ENCODE data around the gene RPS6KA3. TPM values are rescaled to one million over a fixed set of nuclear protein-coding genes. Genes with fewer than 3 reads are reported as not detected.
"Not testable (repeated sequence)": the region's sequence is repeated elsewhere in the genome, so short reads cannot be mapped to it uniquely, and the experiment has no call there.

Gene RPS6KA3
- total RNA-seq, 1 donor from 2014 or later, result 35.6 TPM

- DNase-seq, result no peak
- ATAC-seq, result peak; percentile 76
- intact Hi-C loops (cut with micrococcal nuclease), result no loop called here
Observed at GRCh38 chrX:20171887-20172286, 94.8 kb downstream of the RPS6KA3 start.

GRCh38 chrX:20162516-20162915 lies 104.2 kb downstream of the RPS6KA3 start:
- intact Hi-C loops (cut with micrococcal nuclease); DNase-seq; ATAC-seq: not testable (repeated sequence)

DNA sequence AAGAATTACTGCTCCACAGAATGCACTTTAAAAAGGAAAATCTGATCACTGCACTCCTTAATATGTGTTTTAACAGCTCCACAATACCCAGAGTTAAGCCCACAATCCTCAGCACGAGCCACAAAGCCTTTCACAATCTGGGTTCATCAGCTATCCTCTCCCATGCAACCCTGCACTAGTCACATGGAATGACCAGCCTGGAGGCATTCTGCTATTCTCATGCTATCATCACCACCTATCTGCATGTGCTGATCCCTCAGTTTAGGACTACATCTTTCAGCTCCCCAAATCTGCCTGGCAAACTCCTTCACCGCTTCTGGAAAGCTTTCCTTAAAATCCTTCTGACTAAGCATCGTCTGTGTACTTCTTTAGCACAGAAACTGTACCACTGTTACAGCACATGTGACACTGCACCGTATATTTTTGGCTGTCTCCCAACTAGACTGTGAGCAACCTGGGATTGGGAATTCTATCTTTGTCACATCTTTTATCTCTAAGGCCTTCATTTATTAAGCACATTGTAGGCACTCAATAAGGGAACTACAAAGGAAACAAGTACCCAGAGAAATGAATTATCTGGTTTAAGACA lies 106.8 kb downstream of the RPS6KA3 start:
- DNase-seq (no peak), ATAC-seq (no peak)
- intact Hi-C loops (cut with micrococcal nuclease), result no loop called here

DNA sequence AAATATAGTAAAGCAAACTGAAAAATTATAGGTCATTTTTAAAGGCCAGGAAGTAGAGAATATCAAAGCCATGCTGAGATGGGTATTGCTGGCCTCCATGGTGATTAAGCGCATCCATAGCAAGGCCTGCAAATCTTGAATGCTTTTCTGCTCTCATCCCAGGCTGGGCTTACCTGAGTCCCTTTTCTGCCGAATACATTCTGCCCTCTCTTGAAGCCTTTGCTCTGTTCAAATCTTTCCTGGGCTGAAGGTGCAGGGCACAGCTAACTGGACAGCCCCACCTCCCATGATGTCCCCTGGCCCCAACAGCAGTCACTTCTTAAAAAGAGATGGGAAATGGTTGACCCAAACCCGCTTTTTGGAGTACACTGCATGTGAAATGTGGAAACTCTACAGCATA lies 115.0 kb downstream of the RPS6KA3 start:
- ATAC-seq, result no peak
- DNase-seq, result no peak
- intact Hi-C loops (cut with micrococcal nuclease), result no loop called here

- ATAC-seq, result no peak
- intact Hi-C loops (cut with micrococcal nuclease), result no loop called here
- no peak for DNase-seq
Observed at GRCh38 chrX:20149326-20149725, 117.4 kb downstream of the RPS6KA3 start.

DNA sequence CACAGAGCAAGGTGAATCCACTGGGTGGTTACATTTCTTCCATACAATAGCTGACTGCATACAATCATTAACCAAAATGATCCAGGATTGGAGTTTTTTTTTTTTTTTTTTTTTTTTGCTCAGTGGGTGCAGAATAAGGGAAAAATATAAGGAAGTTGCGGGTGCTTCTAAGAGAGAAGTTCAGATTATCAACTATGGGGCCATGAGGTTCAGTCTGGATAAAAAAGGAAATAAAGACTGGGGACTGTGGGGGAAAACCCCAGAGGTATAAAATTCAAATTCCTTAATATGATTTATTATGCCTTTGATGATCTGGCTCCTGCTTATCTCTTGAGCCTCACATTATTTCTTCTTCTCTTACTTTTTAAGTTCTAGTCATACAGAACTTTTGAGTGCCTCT lies 119.1 kb downstream of the RPS6KA3 start:
- DNase-seq (no peak), ATAC-seq (no peak)
- intact Hi-C loops (cut with micrococcal nuclease), result no loop called here

- DNase-seq (no peak), ATAC-seq (no peak)
- intact Hi-C loops (cut with micrococcal nuclease), result no loop called here
Observed at GRCh38 chrX:20144491-20144890, 122.2 kb downstream of the RPS6KA3 start.

DNA sequence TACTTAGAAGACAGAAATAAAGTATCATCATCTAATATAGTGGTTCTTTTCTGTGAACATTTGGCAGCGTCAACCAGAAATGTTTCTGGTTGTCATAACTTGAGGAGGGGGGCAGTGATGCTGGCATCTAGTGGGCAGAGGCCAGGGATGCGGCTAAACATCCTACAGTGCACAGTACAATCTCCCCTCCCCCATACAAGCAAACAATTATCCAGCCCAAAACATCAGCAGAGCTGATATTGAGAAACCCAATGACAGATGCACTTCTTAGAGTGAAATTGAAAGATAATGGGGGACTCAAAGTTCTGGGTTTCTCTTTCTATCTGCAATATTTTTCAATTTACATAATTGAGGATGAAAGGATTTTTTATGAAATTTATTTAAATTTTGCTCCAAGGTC lies 123.1 kb downstream of the RPS6KA3 start:
- intact Hi-C loops (cut with micrococcal nuclease), result no loop called here
- ATAC-seq (no peak), DNase-seq (no peak)

GRCh38 chrX:20143111-20143510 lies 123.6 kb downstream of the RPS6KA3 start:
- ATAC-seq (no peak), DNase-seq (no peak)
- intact Hi-C loops (cut with micrococcal nuclease), result no loop called here

DNA sequence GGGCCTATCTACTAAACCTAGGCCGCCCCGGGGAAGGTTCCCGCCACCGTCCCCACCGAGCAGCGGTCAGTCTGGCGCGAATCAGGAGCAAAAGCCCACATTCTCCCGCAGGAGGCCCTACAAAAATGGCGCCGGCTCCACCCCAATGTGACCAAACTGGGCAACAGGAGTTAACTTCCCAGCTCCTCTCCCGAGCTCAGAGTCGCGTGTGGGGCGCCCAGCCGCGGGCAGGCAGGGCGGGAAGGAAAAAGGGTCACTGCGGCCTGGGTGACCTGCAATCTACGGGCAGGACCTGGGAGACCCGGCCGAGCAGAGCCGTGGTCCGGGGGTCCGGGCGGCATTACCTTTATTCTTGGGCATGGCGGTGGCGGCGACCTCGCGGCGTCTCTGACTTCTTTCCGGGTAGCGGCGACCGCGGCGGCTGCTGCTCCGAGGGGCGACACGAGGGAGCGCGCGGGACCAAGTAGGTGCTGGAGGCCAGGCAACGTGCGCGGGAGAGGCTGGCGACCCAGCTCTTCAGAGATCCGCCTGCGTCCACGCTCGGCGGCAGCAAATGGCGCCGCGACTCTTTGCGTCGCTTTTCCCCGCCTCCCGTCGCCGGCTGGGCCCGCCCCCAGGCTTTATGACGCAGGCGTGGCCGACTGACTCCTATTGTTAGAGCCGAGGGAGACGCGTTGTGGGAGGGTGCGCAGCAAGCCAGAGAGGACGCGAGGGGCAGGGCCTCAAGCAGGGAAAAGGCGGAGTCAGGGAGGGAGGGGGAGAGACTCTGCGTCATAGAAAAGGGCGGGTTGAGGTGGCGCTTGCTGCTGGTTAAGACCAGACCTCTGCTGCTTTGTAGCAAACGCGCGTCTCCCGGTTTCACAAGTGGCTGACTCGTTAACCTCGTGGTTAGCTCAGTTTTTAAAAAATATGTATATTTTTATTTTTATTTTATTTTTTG lies 125.2 kb downstream of the RPS6KA3 start, which contains the start of gene EIF1AX:
EIF1AX (minus strand) TSS at position 558 of the 940 bp plus-strand sequence; CDS start at position 360, 198 bp downstream.
- DNase-seq (peak; percentile 96), ATAC-seq (peak; percentile 100)
- intact Hi-C loops (cut with micrococcal nuclease), result no loop called here

GRCh38 chrX:20140420-20140819 lies 126.3 kb downstream of the RPS6KA3 start:
- DNase-seq (no peak), ATAC-seq (no peak)
- intact Hi-C loops (cut with micrococcal nuclease), result no loop called here

DNA sequence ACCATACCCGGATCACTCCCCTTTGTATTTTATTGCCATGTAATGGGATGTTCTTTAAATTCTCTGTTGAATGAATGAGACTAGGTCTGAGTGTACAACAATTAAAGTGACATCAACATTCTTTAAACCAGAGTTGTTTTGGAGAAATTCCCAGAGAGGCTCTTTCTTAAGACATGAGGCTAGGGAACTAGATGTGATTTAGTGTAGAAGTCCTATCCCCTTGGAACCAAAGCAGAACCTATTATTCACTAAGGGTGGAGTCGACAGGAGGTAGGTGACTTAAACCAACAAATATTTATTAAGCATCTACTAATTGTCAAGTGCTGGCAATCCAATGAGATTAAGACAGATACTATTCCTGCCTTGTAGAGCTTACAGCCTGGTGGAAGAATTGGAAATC lies 126.7 kb downstream of the RPS6KA3 start:
- intact Hi-C loops (cut with micrococcal nuclease), result loop anchor here (10.0 kb wide), 1 partner anchor 225 kb away; no protein-coding TSS in a partner anchor
- no peak for ATAC-seq
- DNase-seq, result no peak

- ATAC-seq (no peak), DNase-seq (no peak)
- intact Hi-C loops (cut with micrococcal nuclease), result loop anchor here (10.0 kb wide), 1 partner anchor 221 kb away; no protein-coding TSS in a partner anchor
Observed at GRCh38 chrX:20135944-20136343, 130.8 kb downstream of the RPS6KA3 start.

- DNase-seq (no peak), ATAC-seq (no peak)
- intact Hi-C loops (cut with micrococcal nuclease), result loop anchor here (10.0 kb wide), 1 partner anchor 218 kb away; no protein-coding TSS in a partner anchor
Observed at GRCh38 chrX:20132666-20133065, 134.0 kb downstream of the RPS6KA3 start.

DNA sequence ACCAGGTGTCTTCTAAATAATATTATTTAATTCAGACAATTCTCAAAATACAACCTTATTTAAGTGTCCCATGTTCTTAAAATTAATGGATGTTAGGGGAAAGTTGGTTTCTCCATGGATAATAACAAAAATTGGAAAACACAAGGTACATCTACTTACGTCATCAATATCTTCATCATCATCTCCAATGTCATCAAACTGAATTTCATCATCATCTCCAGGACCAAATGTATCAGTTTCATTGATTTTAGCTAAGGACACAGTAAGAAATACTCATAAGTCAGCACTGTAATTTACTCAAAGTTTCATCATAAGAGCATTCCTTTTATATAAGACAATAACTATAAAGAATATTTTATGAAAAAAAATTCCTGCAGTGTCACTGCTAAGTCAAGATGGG lies 136.4 kb downstream of the RPS6KA3 start:
- DNase-seq, result no peak
- intact Hi-C loops (cut with micrococcal nuclease), result loop anchor here (10.0 kb wide), 1 partner anchor 216 kb away; no protein-coding TSS in a partner anchor
- no peak for ATAC-seq

DNA sequence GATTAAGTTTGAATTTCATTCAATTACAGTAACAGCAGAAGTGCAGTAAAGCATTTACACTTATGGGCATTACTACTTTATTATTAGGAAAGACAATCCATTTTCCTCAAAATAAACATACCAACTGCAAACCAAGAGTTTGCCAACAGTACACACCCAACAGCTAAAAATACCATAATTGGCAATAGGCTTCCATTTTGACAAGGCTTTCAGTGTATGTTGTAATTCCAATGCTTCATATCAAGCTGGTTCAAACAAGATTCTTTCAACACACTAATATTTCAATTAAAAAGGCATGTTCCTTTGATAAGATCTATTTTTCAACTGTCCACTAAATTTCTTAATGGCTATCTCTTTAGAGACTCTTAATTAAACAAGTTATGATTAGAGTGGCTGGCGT lies 137.2 kb downstream of the RPS6KA3 start:
- ATAC-seq, result no peak
- no peak for DNase-seq
- intact Hi-C loops (cut with micrococcal nuclease), result no loop called here

GRCh38 chrX:20128670-20129069 lies 138.0 kb downstream of the RPS6KA3 start:
- DNase-seq (no peak), ATAC-seq (no peak)
- intact Hi-C loops (cut with micrococcal nuclease), result no loop called here

DNA sequence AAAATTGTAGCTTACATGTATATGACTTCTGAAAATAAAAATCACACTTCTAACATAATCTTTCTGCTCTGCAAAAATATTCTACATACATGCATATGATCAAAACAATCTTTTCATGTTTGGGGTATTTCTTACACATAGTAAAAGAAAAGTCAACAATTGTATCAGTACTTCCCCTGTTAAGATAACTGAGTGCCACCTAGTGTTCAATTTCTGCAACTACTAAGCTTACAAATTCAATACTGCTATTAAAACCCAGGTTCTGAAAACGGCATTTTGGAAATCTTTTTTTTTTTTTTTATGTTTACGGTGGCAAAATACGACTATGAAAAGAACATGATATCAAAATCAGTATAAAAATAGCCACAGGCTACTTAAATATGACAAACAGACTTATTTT lies 139.3 kb downstream of the RPS6KA3 start:
- ATAC-seq, result peak; percentile 44
- intact Hi-C loops (cut with micrococcal nuclease); DNase-seq: not testable (repeated sequence)

GRCh38 chrX:20126833-20127232 lies 139.9 kb downstream of the RPS6KA3 start:
- ATAC-seq; DNase-seq; intact Hi-C loops (cut with micrococcal nuclease): not testable (repeated sequence)

GRCh38 chrX:20124964-20125363 lies 141.7 kb downstream of the RPS6KA3 start:
- no peak for DNase-seq
- ATAC-seq, result no peak
- intact Hi-C loops (cut with micrococcal nuclease), result no loop called here
